ENCODE data around the gene CMA1. TPM values are rescaled to one million over a fixed set of nuclear protein-coding genes. Genes with fewer than 3 reads are reported as not detected.
"Not testable (repeated sequence)": the region's sequence is repeated elsewhere in the genome, so short reads cannot be mapped to it uniquely, and the experiment has no call there.

The CMA1 gene
- total RNA-seq, 1 donor from 2014 or later = not detected

DNA sequence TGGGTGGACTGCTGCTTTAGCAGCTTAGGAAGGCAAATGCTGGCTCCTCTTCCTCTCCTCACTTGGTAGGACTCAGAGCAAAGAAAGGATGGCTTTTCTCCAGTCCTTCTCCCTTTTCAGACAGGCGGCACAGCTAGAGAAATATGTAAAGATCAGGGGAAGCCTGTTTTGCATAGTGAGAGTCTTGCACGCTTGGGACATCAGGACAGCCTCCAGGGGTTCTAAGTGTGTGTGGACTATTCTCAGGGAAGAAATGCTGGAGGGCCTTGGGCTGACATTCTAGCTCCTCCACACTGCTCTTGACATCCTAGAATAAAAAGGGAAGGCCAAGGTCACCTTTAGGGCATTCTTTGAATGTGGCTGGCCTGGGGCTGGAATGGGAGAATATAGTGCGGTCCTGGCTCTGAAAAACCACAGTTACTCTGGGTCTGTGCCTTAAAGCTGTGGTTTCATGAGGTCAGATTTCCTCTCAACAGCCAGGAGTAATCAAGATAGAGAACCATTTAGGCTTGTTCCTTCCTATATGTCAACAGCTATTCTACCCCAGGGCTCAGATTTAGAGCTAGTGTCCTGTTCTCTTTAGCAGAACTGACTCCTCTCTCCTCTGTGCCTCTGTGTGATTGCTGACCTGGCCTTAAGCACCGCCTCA is 24.3 kb downstream of the CMA1 start:
- Histone ChIP-seq H2AFZ (ENCODE audit: low read depth, low read length) (no peak overlapping the region), H4K20me1 (ENCODE audit: insufficient read depth, low read length) (no peaks in the 10 kb centered on the region), H3K9ac (ENCODE audit: low read length) (no peak overlapping the region), H3K36me3 (ENCODE audit: insufficient read depth, low read length) (no peaks in the 10 kb centered on the region), H3K4me2 (ENCODE audit: low read length) (no peak overlapping the region), H3K27me3 (ENCODE audit: insufficient read depth, low read length) (no peaks in the 10 kb centered on the region), H3K27ac (ENCODE audit: low read depth, low read length) (no peak overlapping the region), H3K9me3 (ENCODE audit: insufficient read depth, low read depth, low read length) (no peaks in the 10 kb centered on the region), H3K79me2 (ENCODE audit: insufficient read depth, low read length) (no peaks in the 10 kb centered on the region), H3K4me3 (ENCODE audit: insufficient read depth, low read depth, low read length) (no peak overlapping the region), H3K4me1 (ENCODE audit: insufficient read depth, low read length) (no peaks in the 10 kb centered on the region)
- TF ChIP-seq, protein P1, sequence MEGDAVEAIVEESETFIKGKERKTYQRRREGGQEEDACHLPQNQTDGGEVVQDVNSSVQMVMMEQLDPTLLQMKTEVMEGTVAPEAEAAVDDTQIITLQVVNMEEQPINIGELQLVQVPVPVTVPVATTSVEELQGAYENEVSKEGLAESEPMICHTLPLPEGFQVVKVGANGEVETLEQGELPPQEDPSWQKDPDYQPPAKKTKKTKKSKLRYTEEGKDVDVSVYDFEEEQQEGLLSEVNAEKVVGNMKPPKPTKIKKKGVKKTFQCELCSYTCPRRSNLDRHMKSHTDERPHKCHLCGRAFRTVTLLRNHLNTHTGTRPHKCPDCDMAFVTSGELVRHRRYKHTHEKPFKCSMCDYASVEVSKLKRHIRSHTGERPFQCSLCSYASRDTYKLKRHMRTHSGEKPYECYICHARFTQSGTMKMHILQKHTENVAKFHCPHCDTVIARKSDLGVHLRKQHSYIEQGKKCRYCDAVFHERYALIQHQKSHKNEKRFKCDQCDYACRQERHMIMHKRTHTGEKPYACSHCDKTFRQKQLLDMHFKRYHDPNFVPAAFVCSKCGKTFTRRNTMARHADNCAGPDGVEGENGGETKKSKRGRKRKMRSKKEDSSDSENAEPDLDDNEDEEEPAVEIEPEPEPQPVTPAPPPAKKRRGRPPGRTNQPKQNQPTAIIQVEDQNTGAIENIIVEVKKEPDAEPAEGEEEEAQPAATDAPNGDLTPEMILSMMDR (IDR thresholded peaks at IDR 0.05; ENCODE audit: insufficient read depth, low read depth, low read length) = no peak
- no peak for TF ChIP-seq EZH2 (IDR thresholded peaks at IDR 0.05; ENCODE audit: insufficient read depth, low read length)
- H3K4me1 Mint-ChIP-seq (ENCODE audit: low read depth, unreplicated experiment) = peaks cover 2% of the 10 kb centered on the region
- peak; percentile 32 for DNase-seq (ENCODE audit: low read depth)
- FAIRE-seq = no peak
- H3K36me3 Mint-ChIP-seq (ENCODE audit: low read depth, unreplicated experiment) = peaks cover 2% of the 10 kb centered on the region
- no peaks in the 10 kb centered on the region for H3K27me3 Mint-ChIP-seq (ENCODE audit: low read depth, unreplicated experiment)
- peaks cover 3% of the 10 kb centered on the region for H3K9me3 Mint-ChIP-seq (ENCODE audit: unreplicated experiment)
- H3K27ac Mint-ChIP-seq (ENCODE audit: unreplicated experiment) = no peak overlapping the region
- no peak overlapping the region for H3K4me3 Mint-ChIP-seq (ENCODE audit: unreplicated experiment)

DNA sequence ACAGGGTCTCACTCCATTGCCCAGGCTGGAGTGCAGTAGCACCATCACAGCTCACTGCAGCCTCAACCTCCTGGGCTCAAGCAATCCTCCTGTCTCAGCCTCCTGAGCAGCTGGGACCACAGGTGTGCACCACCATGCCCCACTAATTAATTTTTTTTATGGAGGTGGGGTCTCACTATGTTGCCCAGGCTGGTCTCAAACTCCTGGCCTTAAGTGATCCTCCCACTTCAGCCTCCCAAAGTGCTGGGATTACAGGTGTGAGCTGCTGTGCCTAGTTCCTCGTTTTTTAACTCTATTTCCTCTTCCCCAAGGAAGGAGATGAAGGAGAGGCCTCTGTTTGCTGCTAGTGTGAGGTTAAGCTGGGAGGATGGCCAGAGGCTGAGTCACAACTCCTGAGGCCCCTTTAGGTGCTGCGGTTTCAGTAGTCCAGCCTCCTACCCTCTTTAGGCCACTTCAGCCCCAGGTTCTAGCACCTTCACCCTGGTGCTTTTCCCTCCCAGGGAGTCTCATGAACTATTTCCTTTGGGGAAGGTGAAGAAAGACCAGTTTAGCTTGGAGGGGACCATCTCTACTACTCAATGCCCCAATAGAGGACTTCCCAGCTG is 25.3 kb downstream of the CMA1 start:
- not testable (repeated sequence) for H3K4me3 Mint-ChIP-seq (ENCODE audit: unreplicated experiment); H3K4me1 Mint-ChIP-seq (ENCODE audit: low read depth, unreplicated experiment); FAIRE-seq; H3K27ac Mint-ChIP-seq (ENCODE audit: unreplicated experiment); H3K9me3 Mint-ChIP-seq (ENCODE audit: unreplicated experiment); H3K4me3 ChIP-seq (ENCODE audit: insufficient read depth, low read depth, low read length); H3K27ac ChIP-seq (ENCODE audit: low read depth, low read length); H3K4me2 ChIP-seq (ENCODE audit: low read length); H2AFZ ChIP-seq (ENCODE audit: low read depth, low read length); H3K36me3 ChIP-seq (ENCODE audit: insufficient read depth, low read length); H3K9me3 ChIP-seq (ENCODE audit: insufficient read depth, low read depth, low read length); H3K9ac ChIP-seq (ENCODE audit: low read length); H3K27me3 Mint-ChIP-seq (ENCODE audit: low read depth, unreplicated experiment); H3K4me1 ChIP-seq (ENCODE audit: insufficient read depth, low read length); H4K20me1 ChIP-seq (ENCODE audit: insufficient read depth, low read length); H3K27me3 ChIP-seq (ENCODE audit: insufficient read depth, low read length); H3K79me2 ChIP-seq (ENCODE audit: insufficient read depth, low read length); H3K36me3 Mint-ChIP-seq (ENCODE audit: low read depth, unreplicated experiment)
- peak; percentile 22 for DNase-seq (ENCODE audit: low read depth)

DNA sequence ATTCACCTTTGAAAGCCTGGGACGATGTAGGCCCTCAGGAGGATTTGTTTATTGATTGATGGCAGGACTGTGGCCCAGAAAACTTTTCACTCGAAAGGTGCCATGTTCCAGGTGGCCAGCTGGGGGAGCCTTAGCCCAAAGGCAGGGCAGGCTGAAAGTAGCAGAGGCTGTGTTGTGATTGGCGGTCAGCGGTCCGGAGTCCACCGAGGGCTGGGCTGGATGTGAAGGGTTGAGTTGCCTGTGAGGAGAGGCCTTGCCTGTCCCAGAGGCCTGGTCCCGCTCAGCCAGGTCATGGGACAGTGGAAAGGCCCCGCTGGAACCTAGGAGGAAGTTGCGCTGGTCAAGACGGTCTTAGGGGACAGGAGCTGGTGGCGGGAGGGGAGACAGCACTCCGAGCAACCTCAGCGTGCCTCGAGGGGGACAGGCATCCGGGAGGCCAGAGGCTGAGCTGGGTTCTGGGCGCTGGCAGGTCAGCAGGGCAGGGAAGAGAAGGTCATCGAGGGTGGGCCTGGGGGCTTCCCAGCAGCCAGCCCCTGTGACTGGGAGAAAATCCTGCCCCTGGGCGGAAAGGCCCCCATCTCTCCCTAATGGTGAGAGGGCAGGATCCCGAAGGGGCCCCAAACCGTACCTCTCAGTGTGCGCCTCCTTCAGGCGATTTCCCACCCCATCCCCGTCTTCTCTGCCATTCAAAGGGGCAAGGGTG is 26.3 kb downstream of the CMA1 start:
- Histone ChIP-seq H4K20me1 (ENCODE audit: insufficient read depth, low read length) (no peaks in the 10 kb centered on the region), H2AFZ (ENCODE audit: low read depth, low read length) (no peak overlapping the region), H3K79me2 (ENCODE audit: insufficient read depth, low read length) (no peaks in the 10 kb centered on the region), H3K36me3 (ENCODE audit: insufficient read depth, low read length) (no peaks in the 10 kb centered on the region), H3K4me3 (ENCODE audit: insufficient read depth, low read depth, low read length) (no peak overlapping the region), H3K27me3 (ENCODE audit: insufficient read depth, low read length) (no peaks in the 10 kb centered on the region), H3K9me3 (ENCODE audit: insufficient read depth, low read depth, low read length) (no peaks in the 10 kb centered on the region), H3K4me2 (ENCODE audit: low read length) (no peak overlapping the region), H3K27ac (ENCODE audit: low read depth, low read length) (no peak overlapping the region), H3K9ac (ENCODE audit: low read length) (no peak overlapping the region), H3K4me1 (ENCODE audit: insufficient read depth, low read length) (no peaks in the 10 kb centered on the region)
- Mint-ChIP-seq H3K36me3 (ENCODE audit: low read depth, unreplicated experiment) (peaks cover 6% of the 10 kb centered on the region), H3K27me3 (ENCODE audit: low read depth, unreplicated experiment) (no peaks in the 10 kb centered on the region), H3K4me3 (ENCODE audit: unreplicated experiment) (no peak overlapping the region), H3K27ac (ENCODE audit: unreplicated experiment) (no peak overlapping the region), H3K9me3 (ENCODE audit: unreplicated experiment) (peaks cover 8% of the 10 kb centered on the region), H3K4me1 (ENCODE audit: low read depth, unreplicated experiment) (peaks cover 2% of the 10 kb centered on the region)
- TF ChIP-seq EZH2 (IDR thresholded peaks at IDR 0.05; ENCODE audit: insufficient read depth, low read length) = no peak
- TF ChIP-seq, protein P1 (IDR thresholded peaks at IDR 0.05; ENCODE audit: insufficient read depth, low read depth, low read length) = peak; percentile 24
- FAIRE-seq = no peak
- no peak for DNase-seq (ENCODE audit: low read depth)

DNA sequence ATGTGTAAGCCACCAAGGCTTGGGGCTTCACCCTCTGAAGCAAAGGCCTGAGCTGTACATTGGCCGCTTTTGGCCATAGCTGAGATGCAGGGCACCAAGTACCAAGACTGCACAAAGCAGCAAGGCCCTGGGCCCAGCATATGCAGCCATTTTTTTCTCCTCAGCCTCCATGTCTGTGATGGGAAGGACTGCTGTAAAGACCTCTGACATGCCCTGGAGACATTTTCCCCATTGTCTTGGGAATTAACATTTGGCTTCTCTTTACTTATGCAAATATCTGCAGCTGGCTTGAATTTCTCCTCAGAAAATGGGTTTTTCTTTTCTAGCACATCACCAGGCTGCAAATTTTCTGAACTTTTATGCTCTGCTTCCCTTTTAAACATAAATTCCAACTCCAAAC is 28.1 kb downstream of the CMA1 start:
- not testable (repeated sequence) for H3K9ac ChIP-seq (ENCODE audit: low read length); H4K20me1 ChIP-seq (ENCODE audit: insufficient read depth, low read length); FAIRE-seq; H3K9me3 ChIP-seq (ENCODE audit: insufficient read depth, low read depth, low read length); H3K27ac ChIP-seq (ENCODE audit: low read depth, low read length); DNase-seq (ENCODE audit: low read depth); H3K4me3 Mint-ChIP-seq (ENCODE audit: unreplicated experiment); H3K4me3 ChIP-seq (ENCODE audit: insufficient read depth, low read depth, low read length); H3K4me2 ChIP-seq (ENCODE audit: low read length); H3K36me3 Mint-ChIP-seq (ENCODE audit: low read depth, unreplicated experiment); H3K27me3 ChIP-seq (ENCODE audit: insufficient read depth, low read length); H3K4me1 ChIP-seq (ENCODE audit: insufficient read depth, low read length); H3K27ac Mint-ChIP-seq (ENCODE audit: unreplicated experiment); H3K79me2 ChIP-seq (ENCODE audit: insufficient read depth, low read length); H3K9me3 Mint-ChIP-seq (ENCODE audit: unreplicated experiment); H3K4me1 Mint-ChIP-seq (ENCODE audit: low read depth, unreplicated experiment); H2AFZ ChIP-seq (ENCODE audit: low read depth, low read length); H3K27me3 Mint-ChIP-seq (ENCODE audit: low read depth, unreplicated experiment); H3K36me3 ChIP-seq (ENCODE audit: insufficient read depth, low read length)

Measured in astrocyte (in vitro differentiated cells and primary cell).